HS-5 (cell line): ENCODE measurements around the gene NAA50.

ENCODE experiments used
- DNase-seq: peaks from one replicate; pipeline ENCODE4 v3.0.0-alpha.2; 2012; ENCODE audit warnings: low read depth

NAA50 gene

DNA sequence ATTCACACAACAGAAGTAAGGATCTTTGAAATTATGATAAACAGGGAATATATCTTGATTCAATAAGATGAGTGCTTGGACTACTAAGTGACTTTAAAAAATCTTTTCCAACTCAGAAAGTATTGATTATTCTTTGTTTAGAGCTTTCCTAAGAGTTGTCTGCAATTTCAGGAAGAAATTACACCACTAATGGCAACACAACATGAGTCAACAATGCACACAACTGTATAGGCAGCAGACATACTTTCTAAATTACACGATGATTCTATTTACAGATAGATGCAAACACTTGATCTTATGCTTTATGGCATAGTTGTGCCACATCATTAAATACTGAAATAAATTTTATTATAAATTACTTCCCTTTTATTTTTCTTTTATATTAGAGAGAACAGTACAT lies 4.4 kb downstream of the NAA50 start:
- no peak for DNase-seq

DNA sequence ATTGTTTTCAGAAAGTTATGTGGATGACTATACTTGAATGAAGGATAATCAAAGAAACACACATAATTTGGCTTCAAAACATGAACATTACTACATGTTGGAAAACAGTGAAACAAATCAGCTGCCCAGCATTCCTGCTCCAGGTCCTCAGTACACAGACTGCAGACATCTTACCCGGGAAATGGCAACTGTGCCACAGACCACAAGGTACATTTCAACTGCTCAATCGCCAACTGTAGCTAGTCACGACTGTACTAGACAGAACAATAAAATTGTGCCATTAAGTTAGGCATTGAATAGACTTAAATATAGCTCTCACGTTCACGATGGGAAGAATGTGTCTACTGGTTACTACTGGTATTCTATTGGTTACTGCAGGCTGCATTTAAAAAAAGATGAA lies 5.0 kb downstream of the NAA50 start:
- DNase-seq, result no peak

DNA sequence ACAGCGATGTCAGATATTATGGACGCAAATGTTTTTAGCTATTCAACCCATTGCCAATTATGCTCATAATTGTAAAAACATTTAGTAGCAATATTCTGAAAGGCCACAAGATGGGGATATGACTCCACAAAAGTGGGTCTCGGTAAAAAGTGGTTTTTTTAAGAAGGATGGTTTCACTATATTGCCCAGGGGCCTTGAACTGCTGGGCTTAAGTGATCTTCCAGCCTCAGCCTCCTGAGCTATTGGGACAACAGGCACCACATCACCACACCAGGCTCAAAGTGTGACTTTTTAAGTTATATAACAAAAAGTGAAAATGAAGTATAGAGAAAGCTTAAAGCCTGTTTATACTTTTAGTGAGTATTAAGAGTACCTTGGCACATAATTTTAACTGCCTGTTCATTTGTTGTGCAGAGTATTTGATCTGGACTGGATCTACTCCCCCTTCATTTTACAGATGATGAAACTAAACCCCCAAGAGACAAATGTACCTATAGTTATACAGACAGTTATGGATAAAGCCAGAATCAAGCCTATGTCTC lies 9.4 kb downstream of the NAA50 start:
- no peak for DNase-seq

DNA sequence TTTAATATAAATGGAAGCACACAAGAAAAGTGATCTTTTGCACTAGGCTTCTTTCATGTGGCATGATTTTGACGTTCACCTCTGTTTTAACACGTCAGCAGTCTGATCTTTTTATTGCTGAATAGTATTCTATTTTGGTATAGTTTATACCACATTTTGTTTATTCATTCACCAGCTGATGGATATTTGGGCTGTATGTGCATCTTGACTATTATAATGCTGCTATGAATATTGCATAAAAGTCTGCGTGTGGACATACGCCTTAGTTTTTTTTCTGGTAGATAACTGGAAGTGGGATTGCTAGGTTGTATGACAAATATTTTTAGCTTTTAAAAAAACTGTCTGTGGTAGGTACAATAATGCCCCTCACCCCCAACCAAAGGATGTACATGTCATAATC lies 14.4 kb downstream of the NAA50 start:
- no peak for DNase-seq

DNA sequence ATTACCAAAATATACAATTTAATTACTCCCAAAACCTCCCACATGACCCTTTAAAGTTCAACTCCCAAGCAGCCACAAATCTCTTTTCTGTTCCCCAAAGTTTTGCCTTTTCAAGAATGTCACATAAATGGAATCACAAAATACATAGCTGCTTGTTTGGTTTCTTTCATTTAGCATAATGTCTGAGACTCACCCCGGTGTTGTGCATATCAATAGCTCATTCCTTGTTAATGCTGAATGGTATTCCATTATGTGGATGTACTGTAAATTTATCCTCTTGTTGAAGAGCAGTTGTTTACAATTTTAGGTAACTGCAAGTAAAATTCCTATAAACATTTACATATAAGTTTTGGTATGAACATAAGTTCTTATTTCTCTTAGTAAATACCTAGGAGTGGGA lies 15.5 kb downstream of the NAA50 start:
- DNase-seq, result no peak

DNA sequence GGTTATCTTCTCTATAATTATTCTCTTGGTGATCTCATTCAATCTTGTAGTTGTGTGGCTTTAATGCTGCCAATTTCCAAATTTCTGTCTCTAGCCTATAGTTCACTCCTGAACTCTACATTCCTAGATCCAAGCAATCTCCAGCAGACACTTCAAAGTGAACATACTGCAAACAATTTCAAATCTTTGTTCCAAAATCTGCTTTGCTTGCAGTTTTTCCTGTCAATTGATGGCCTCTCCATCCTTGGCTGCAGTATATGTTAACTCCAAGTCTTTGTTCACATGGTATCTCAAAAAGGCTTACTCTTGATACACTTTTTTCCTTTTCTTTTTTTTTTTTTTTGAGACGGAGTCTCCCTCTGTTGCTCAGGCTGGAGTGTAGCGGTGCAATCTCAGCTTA lies 17.4 kb downstream of the NAA50 start:
- no peak for DNase-seq

DNA sequence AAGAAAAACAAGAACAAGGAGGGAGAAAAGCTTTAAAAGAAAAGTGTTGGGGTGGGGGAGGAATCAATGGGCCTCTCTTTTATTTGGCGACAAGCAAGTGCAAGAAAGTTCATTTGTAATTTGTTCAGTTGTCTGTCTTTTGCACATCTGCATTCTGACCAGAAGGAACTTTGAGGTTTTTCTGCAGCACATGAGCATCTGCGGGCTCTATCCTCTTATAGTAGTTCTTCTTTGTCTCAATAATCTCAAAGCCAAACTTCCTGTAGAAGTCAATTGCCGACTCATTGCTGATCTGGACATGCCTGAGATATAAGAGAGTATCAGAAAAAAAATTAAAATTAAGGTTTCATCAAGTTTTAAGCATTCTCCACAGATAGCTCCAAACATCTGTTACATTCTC lies 24.4 kb downstream of the NAA50 start:
- DNase-seq, result no peak

DNA sequence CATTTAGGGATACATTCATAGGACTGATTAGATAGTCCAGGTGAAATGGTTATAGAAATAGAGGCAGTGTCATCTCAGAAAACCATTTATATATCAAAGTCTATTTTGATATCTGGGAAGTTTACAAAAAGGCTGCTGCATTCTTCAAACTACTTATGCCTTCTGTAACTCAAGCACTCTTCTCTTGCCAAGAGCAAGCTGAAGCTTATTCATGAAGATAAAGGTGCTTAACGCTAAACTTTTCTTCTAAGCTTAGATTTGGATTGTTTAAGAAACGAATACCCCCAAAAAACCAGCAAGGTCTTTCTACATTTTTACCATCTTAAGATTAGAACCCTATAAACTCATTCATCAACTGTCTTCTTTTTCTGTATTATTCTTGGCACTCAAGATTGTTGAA lies 26.3 kb downstream of the NAA50 start:
- no peak for DNase-seq

DNA sequence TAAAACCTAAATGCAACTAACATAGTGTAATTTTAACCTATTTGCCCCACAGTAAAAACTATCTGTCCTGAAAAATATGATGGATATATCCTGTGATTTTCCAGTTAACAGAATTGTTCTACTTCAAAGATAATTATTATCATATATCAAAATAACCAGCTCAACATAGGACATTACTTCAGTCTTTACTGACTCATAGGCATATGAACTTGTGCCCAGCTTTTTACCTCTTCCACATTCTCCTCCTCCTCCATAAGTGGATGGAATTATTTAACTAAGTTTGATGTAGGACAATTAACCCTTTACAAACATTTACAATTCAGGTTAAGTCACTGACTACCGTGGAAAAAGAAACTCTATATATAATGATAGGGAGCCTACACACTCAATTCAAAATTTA lies 26.8 kb downstream of the NAA50 start:
- DNase-seq, result no peak

DNA sequence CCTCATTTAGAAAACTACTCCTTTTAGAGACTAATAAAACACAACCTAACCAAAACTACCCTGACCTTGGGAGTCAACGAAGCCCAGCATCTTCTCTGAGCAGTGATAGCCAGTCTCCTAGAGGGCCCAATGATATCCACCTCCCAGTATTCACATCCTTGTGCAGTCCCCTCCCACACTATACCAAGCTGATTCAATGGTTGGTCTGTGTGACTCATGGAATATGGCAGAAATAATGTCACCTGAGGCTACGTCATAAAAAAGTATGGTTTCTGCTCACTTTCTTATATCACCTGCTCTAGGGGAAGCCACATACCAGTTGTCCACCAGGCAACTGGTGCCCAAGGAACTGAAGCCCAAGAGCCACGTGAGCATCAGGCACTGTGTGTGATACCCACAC lies 28.2 kb downstream of the NAA50 start:
- no peak for DNase-seq

DNA sequence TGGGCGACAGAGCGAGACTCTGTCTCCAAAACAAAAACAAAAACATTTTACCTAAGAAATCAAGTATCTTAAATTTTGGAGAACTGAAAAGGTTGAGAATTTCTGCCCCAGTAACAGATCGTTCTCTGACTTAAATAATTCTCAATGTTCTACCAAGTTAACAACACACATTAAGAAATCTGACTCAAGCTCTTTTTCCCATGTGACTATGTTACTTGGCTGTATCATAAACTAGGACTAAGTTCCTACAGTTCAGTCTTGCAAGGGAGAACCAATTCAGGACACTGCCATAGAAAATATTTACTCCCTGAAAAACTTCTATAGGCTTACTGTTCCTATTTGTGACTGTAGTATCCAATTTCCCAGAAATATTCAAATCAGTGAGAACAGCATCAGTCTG lies 28.7 kb downstream of the NAA50 start:
- DNase-seq, result no peak

DNA sequence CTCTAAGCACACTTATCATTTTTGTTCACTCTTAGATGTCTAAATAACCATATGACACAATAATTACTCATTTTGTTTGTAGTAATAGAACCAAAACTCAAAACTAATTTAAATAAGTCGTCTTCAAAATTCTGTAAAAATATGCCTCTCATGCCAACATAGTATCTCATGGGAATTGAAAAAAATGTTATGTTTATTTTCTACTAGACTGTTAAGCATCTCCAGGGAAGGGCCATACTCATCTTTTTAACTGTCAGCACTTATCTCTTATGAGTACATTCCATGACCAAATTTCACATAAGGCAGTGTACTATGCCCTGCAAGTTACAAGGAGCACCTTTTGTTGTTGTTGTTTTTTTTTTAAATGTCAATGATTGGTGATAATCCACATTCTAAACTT lies 31.3 kb downstream of the NAA50 start:
- no peak for DNase-seq

DNA sequence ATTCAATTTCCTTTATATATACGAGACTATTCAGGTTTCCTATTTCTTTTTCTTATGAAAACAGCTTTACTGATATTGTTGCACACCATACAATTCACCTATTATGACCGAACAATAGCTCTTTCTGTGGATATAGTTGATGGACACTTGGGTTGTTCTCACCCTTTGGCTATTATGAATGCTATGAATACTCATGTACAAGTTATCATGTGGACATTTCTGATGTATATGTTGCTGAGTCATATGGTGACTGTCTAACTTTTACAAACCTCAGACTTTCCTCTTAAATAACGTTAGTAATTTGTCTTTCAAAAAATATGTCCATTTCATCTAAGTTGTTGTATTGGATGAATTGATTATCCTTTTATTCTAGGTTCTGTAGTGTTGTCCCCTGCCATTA lies 33.9 kb downstream of the NAA50 start:
- no peak for DNase-seq

DNA sequence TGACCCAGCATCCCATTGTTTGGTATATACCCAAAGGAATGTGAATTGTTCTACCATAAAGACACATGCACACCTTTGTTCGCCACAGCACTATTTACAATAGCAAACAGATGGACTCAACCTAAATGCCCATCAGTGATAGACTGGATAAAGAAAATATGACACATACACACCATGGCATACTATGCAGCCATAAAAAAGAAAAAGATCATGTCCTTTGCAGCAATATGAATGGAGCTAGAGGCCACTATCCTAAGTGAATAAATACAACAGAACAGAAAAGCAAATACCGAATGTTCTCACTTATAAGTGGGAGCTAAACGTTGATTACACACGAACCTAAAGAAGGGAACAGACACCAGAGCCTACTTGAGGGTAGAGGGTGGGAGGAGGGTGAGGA lies 38.2 kb downstream of the NAA50 start:
- no peak for DNase-seq

DNA sequence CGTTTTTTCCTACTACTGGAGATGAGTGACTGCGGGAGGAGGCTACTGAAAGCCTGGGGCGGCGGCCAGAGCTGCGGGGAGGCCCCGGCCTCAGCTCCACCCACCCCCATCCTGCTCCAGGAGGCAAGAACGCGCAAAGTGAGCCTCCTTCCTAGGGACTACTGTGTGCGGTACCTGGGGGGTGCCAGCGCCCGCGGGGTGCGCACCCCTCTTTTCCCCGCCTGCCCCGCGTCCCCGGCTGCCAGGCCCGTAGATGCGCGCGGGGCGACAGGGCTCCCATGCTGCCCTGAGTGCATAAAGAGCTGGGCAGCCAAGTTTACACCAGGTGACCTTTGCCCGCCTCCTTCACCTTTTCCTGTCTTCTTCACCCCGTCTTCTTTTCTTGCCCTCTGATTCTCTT lies 47.1 kb downstream of the NAA50 start:
- no peak for DNase-seq

DNA sequence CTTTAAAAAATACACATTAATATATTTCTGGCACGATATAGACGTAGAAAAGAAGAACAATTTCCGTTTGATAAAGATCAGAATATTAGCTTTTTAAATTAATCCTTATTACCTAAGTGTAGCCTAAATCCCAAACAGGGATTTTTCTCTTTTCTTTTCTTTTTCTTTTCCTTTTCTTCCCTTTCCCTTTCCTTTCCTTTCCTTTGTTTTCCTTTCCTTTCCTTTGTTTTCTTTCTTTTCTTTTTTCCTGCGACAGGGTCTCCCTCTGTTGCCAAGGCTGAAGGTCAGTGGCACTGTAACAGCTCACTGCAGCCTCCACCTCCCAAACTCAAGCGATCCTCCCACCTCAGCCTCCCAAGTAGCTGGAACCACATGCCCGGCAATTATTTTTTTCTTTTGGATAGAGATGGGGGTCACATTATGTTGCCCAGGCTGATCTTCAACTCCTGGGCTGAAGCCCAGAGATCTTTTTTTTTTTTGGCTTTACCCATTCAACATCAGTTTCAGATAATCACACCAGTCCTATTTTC lies 47.8 kb downstream of the NAA50 start:
- DNase-seq, result no peak

DNA sequence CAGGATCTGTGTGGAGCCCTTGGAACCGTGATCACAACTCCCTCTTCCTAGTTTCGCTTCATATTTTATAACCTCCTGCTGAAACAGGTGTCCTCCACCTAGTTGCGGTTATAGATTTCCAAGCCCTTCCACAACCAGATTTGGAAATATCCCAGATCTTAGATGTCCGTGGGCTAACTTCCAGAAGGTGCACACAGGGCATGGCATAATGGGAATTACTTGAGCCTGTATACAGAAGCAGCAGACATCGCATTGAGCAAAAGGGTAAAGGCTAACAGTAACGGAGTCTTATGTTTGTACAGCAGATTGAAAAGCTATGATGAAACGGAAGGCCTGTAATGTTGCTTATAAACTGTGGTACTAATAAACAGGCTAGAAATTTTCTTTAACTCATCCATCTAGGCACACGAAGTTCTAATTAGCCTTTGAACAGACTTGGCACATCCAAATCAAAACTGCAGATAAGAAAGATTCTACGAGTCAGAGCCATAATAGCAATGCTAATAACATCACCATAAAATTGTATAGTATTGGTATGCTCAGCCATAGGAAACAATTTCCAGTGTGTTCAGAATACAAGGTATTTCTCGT lies 48.5 kb downstream of the NAA50 start:
- DNase-seq, result no peak

DNA sequence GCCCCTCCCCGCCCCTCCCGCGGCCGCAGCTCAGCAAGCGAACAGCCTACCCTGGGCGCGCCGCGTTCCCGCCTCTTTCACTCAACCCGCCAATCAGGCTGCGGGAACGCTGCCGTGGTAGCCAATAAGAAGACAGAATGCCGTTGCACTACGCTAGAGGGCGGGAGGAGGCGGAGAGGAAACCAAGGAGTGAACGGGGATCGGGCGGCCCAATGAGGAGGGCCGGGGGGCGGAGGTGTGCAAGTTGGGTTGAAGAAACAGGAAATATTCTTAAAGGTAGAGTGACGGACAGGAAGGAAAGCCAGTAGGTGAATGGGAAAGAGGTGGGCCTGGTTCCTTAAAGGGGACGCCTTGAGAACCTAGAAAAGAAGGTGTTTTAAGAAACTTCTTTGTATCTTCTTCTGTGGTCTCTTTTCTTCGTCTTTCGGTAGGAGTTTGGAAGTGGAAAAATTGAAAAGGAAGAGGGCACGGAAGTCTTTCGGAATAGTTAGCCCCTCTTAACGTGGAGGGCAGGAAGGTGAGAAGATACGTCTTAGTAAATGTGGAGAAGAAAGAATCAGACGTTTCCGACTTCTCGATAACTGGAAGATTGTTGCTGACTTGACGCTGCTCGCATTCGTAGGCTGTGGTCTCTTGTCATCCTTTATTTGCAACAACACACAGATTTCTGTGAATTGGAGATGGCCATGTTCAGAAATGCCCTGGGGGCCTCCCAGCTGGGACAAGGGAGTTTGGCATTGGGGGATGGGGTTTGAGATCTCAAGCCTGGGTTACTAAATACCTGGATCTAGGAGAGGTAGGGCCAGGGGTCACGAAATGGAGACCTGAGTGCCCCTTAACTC lies 49.2 kb downstream of the NAA50 start:
- peak; percentile 95 for DNase-seq

DNA sequence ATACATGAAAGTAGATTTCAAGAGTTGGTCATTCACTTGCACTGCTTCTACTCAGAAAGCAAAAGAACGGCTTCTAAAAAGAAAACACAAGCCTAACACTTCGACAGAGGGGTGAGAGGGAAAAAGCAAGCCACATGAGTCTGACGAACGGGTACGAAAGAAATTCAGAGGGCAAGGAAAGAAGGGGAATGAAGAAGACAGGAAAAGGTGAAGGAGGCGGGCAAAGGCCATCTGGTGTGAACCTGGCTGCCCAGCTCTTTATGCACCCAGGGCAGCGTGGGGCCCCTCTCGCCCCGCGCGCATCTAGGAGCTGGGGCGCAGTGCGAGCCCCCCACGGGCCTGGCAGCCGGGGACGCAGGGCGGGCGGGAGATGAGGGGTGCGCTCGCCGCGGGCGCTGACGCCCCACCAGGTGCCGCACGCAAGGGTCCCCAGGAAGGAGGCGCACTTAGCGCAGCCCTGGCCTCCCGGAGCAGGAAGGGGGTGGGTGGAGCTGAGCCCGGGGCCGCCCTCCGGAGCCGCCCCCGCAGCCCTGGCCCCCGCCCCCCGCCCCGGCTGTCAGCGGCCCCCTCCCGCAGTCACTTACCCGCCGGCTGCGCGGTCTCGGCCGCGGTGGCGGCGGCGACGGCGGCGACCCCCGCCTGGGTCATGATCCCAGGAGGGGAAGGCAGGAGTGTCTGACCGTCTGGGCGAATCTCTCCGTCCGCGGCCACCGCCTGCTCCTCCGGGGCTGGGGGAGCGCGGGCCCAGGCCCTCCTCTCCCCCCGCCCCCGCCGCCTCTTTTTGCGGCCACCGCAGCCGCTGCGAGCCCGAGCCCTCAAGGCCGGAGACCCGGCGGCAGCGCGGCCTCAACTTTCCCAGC lies 50.0 kb downstream of the NAA50 start, which contains the start of gene USF3:
TSS of gene USF3 (minus strand) at position 857 of the 860 bp plus-strand sequence. CDS start 21,764 bp downstream, outside the sequence.
- no peak for DNase-seq

DNA sequence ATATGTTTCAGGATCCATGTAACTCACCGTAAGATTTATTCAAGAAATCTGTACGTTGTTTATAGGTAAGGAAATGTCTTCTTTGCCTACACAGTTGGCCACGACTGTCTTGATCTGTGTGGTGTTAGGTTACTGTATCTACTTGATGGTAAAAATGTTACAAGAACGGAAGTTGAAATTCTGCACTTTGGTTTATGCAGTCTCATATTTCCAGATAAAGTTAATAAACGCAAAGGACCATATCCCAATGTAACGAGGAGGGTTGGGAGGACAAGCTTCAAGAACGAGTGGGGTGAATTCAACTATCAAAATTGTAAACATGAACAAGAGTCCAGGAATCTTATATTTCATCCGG lies 50.6 kb downstream of the NAA50 start:
- DNase-seq, result no peak

DNA sequence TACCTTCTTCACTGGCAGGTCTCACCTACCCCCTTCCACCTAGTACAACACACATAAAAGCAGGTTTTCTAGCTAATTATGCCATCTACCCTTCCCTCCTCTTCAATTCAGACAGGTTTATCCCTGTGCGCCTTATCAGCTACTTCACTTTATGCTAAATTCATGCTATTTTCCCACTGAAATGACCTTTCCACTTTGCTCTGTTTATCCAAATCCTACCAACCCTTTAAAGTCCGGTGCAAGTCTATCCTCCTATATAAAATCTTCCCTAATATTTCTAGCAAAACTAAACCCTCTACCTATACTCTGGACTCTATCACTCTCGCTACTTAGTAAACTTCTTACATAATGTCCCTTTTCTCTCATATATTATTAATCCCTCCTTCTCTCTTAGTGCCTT lies 55.6 kb downstream of the NAA50 start:
- DNase-seq, result no peak

DNA sequence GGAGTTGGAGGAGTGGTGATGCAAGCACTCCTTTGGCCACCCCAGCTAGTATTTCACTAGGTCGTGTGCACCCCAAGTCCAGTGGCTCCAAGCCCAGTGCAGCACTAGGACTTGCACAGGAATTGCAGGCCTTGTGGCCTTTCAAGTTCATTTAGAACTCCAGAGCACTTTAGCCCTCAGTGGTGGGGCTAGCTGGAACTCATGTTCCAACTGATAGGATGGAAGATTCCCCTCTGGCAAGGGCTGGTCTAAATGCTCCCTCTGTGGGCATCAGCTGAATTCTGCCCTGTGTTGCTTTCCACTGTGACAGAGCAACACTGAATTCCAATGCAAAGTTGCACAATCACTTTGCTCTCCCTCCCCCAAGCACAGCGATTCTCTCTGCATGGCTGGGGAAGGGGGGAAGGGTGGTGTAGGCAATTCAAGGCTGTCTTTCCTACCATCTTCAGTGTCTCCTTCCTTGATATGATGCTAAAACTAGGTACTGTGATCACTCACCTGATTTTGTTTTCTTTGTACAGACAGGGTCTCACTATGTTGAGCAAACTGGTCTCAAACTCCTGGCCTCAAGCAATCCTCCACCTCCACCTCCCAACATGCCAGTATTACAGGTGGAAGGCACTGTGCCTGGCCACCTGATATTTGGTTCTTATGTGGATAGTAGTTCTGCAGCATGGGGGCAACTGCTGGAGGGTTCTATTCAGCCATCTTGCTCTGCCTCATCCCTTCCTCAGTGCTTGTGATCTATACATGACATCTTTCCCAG lies 59.9 kb downstream of the NAA50 start:
- DNase-seq, result no peak
